NB4 (cell line): ENCODE measurements around the gene NFX1.
"Not testable (repeated sequence)": the region's sequence is repeated elsewhere in the genome, so short reads cannot be mapped to it uniquely, and the experiment has no call there.

Experiments used
- CTCF ChIP-seq: IDR thresholded peaks from one replicate; pipeline ENCODE4 v1.5.1; 2012; ENCODE audit warnings: low read depth, low read length
- MAX ChIP-seq: IDR thresholded peaks from 2 replicates; pipeline ENCODE4 v1.6.1; 2011; ENCODE audit warnings: low read depth, low read length
- MYC ChIP-seq: IDR thresholded peaks from 2 replicates; pipeline ENCODE4 v1.6.1; 2011; ENCODE audit warnings: low read depth, low read length
- POLR2A ChIP-seq: IDR thresholded peaks from 2 replicates; pipeline ENCODE4 v1.6.1; 2011; ENCODE audit warnings: mild to moderate bottlenecking; ENCODE audit not compliant: insufficient read length; ENCODE audit errors: extremely low read depth

GRCh38 chr9:33399047-33399446 is 108.7 kb downstream of the NFX1 start:
- TF ChIP-seq CTCF, POLR2A, MYC, MAX: not testable (repeated sequence)
